Liver (tissue), 9 donors: ENCODE measurements around the gene NUP155. TPM values are rescaled to one million over a fixed set of nuclear protein-coding genes. Genes with fewer than 3 reads are reported as not detected.

Experiments used
- DNase-seq: peaks from one replicate; pipeline ENCODE4 v3.0.0-alpha.2; 2017; ENCODE audit warnings: low spot score
- H3K27ac ChIP-seq, 2 donors: one replicate each; pipeline ENCODE4 v1.7.0; 2013; ENCODE audit warnings: inconsistent platforms in 2 of 2, low read length in 2 of 2, control low read depth in 1 of 2, low read depth in 1 of 2, mild to moderate bottlenecking in 1 of 2
- H3K27me3 ChIP-seq, 4 donors: one replicate each; pipeline versions ENCODE4 v1.6.1 to v1.7.0; 2013; ENCODE audit warnings: low read length in 3 of 4, inconsistent platforms in 1 of 4, mild to moderate bottlenecking in 1 of 4, moderate library complexity in 1 of 4; ENCODE audit not compliant: control insufficient read depth in 4 of 4, insufficient read depth in 4 of 4
- H3K36me3 ChIP-seq, 4 donors: one replicate each; pipeline versions ENCODE4 v1.6.1 to v1.7.0; 2013; ENCODE audit warnings: low read length in 3 of 4, mild to moderate bottlenecking in 3 of 4, low read depth in 1 of 4, moderate library complexity in 1 of 4; ENCODE audit not compliant: control insufficient read depth in 4 of 4, insufficient read depth in 3 of 4
- H3K4me1 ChIP-seq, 4 donors: one replicate each; pipeline versions ENCODE4 v1.6.1 to v1.7.0; 2013; ENCODE audit warnings: low read length in 3 of 4, mild to moderate bottlenecking in 3 of 4, moderate library complexity in 1 of 4; ENCODE audit not compliant: control insufficient read depth in 4 of 4, insufficient read depth in 4 of 4
- H3K4me3 ChIP-seq, 3 donors: one replicate each; pipeline versions ENCODE4 v1.6.1 to v1.7.0; 2013; ENCODE audit warnings: low read length in 3 of 3, control low read depth in 1 of 3, low read depth in 1 of 3, mild to moderate bottlenecking in 1 of 3
- H3K9ac ChIP-seq, 2 donors: one replicate each; pipeline ENCODE4 v1.7.0; 2013; ENCODE audit warnings: low read length in 2 of 2, mild to moderate bottlenecking in 2 of 2, moderate library complexity in 2 of 2, control low read depth in 1 of 2, low read depth in 1 of 2
- H3K9me3 ChIP-seq, 4 donors: one replicate each; pipeline versions ENCODE4 v1.6.1 to v1.7.0; 2013; ENCODE audit warnings: low read length in 3 of 4; ENCODE audit not compliant: control insufficient read depth in 4 of 4
- ATF3 ChIP-seq: IDR thresholded peaks from 2 replicates; pipeline ENCODE4 v1.6.1; 2016; ENCODE audit warnings: antibody characterized with exemption
- EGR1 ChIP-seq, 2 donors: IDR thresholded peaks; 2 replicates each; pipeline ENCODE4 v1.6.1; 2016 to 2018; ENCODE audit warnings: antibody characterized with exemption in 2 of 2, low read depth in 2 of 2
- FOXA1 ChIP-seq: IDR thresholded peaks from 2 replicates; pipeline ENCODE4 v1.6.1; 2016; ENCODE audit warnings: antibody characterized with exemption
- FOXA2 ChIP-seq: IDR thresholded peaks from 2 replicates; pipeline ENCODE4 v1.6.1; 2016; ENCODE audit warnings: antibody characterized with exemption
- HNF4A ChIP-seq, 2 donors: conservative IDR thresholded peaks; 2 replicates each; pipeline ENCODE4 v1.6.1; 2016; ENCODE audit warnings: antibody characterized with exemption in 2 of 2, mild to moderate bottlenecking in 2 of 2
- HNF4G ChIP-seq: IDR thresholded peaks from 2 replicates; pipeline ENCODE4 v1.6.1; 2016; ENCODE audit warnings: antibody characterized with exemption
- JUND ChIP-seq, 2 donors: IDR thresholded peaks; 2 replicates each; pipeline ENCODE4 v1.6.1; 2016; ENCODE audit warnings: antibody characterized with exemption in 2 of 2
- MAX ChIP-seq: IDR thresholded peaks from 2 replicates; pipeline ENCODE4 v1.6.1; 2016; ENCODE audit warnings: antibody characterized with exemption
- REST ChIP-seq: IDR thresholded peaks from 2 replicates; pipeline ENCODE4 v1.6.1; 2016; ENCODE audit warnings: antibody characterized with exemption, mild to moderate bottlenecking
- RXRA ChIP-seq, 2 donors: IDR thresholded peaks; 2 replicates each; pipeline ENCODE4 v1.6.1; 2017 to 2018; ENCODE audit warnings: antibody characterized with exemption in 2 of 2, mild to moderate bottlenecking in 1 of 2
- SP1 ChIP-seq: IDR thresholded peaks from 2 replicates; pipeline ENCODE4 v1.6.1; 2018; ENCODE audit warnings: antibody characterized with exemption, mild to moderate bottlenecking
- TAF1 ChIP-seq: conservative IDR thresholded peaks from 2 replicates; pipeline ENCODE4 v1.6.1; 2016; ENCODE audit warnings: antibody characterized with exemption, mild to moderate bottlenecking
- ZBTB33 ChIP-seq: IDR thresholded peaks from 2 replicates; pipeline ENCODE4 v1.6.1; 2016; ENCODE audit warnings: antibody characterized with exemption
- WGBS: extraction: QIAGEN DNeasy Blood & Tissue Kit; methylation state at CpG from one replicate; pipeline ENCODE4 v1.1.7; 2013; 5-methylcytosine and 5-hydroxymethylcytosine counted together
- polyA plus RNA-seq, 2 donors: library from polyadenylated mRNA; stranded (reverse) in 1 of 2; unstranded in 1 of 2; fragments of 200-250 nt in 1 of 2; fragments of >200 nt in 1 of 2; fragmentation: Nextera tagmentation in 1 of 2; extraction: Ambion mirVana in 1 of 2; gene quantifications; one replicate each; pipeline versions ENCODE4 v1.2.1 to v1.2.3, GENCODE V29; 2013 to 2015
- total RNA-seq, 2 donors: library from RNA; depleted of rRNA; stranded (reverse); fragments of >200 nt; gene quantifications; one replicate each; pipeline ENCODE4 v1.2.3, GENCODE V29; 2014
- donor health status: healthy.
- donor health status: healthy.
- donor health status: healthy.
- donor health status: healthy.
- donor health status: healthy.

Gene NUP155
- total and polyA plus RNA-seq, 4 donors, result 2.9 to 29.6 (median 8.1) TPM

- TF ChIP-seq ZBTB33 (no peak), FOXA2 (no peak), HNF4G (no peak), HNF4A (conservative IDR thresholded peaks at IDR 0.05) (no peak), RXRA (IDR thresholded peaks at IDR 0.05) (no peak), REST (no peak)
Measured at GRCh38 chr5:37319037-37319782, 51.7 kb downstream of the NUP155 start (continued).

GRCh38 chr5:37316027-37316426, 54.9 kb downstream of the NUP155 start:
- Histone ChIP-seq H3K27ac (no peak overlapping the region), H3K4me3 (no peak overlapping the region), H3K4me1 (no peaks in the 10 kb centered on the region), H3K27me3 (no peaks in the 10 kb centered on the region), H3K36me3 (peaks cover 11 to 62% (median 41%) of the 10 kb centered on the region in 4 donors), H3K9ac (no peak overlapping the region), H3K9me3 (no peaks in the 10 kb centered on the region)
- WGBS, result 97% methylated on average over 4 of the region's 4 CpGs
- no peak for TF ChIP-seq JUND (IDR thresholded peaks at IDR 0.05)
- TF ChIP-seq HNF4A (conservative IDR thresholded peaks at IDR 0.05), result no peak
- TF ChIP-seq MAX, result no peak
- no peak for TF ChIP-seq FOXA1
- no peak for TF ChIP-seq EGR1 (IDR thresholded peaks at IDR 0.05; ENCODE audit: low read depth in 2 of 2)
- TF ChIP-seq TAF1, result no peak
- TF ChIP-seq FOXA2, result no peak
- TF ChIP-seq HNF4G, result no peak
- TF ChIP-seq SP1, result no peak
- no peak for DNase-seq

GRCh38 chr5:37310360-37310759, 60.5 kb downstream of the NUP155 start:
- peaks cover 11 to 59% (median 42%) of the 10 kb centered on the region in 4 donors for H3K36me3 ChIP-seq
- H3K27ac ChIP-seq, result no peak overlapping the region
- TF ChIP-seq ATF3 (no peak), TAF1 (no peak)
- H3K27me3 ChIP-seq, result no peaks in the 10 kb centered on the region
- no peak for DNase-seq
- no peak overlapping the region for H3K9ac ChIP-seq
- H3K9me3 ChIP-seq, result no peaks in the 10 kb centered on the region
- H3K4me3 ChIP-seq, result no peak overlapping the region
- whole genome bisulfite sequencing, result 97% methylated on average over 1 of the region's 1 CpG
- H3K4me1 ChIP-seq, result no peaks in the 10 kb centered on the region
